Caco-2 (cell line): Measurements from ENCODE around the gene NOX5. TPM values are rescaled to one million over a fixed set of nuclear protein-coding genes. Genes with fewer than 3 reads are reported as not detected.

Experiments used
- BruUV-seq: library from RNA; stranded (reverse); fragments of 400-500 nt; replicated peaks from 2 replicates; lab custom pipeline; 2021; lab: Mats Ljungman, UMichigan
- CTCF ChIA-PET: fragments of 300-600 bp; sonication (Branson Sonifier 250); formaldehyde crosslinking; loops from one replicate; lab custom pipeline; 2022; ENCODE audit warnings: antibody characterized with exemption; lab: Charles Lee
- POLR2A ChIA-PET: fragments of 300-600 bp; sonication (Branson Sonifier 250); formaldehyde crosslinking; loops from one replicate; lab custom pipeline; 2022; ENCODE audit warnings: antibody characterized with exemption; lab: Charles Lee
- DNase-seq, 2 experiments: peaks; one replicate each; pipeline versions ENCODE4 v3.0.0 to v3.0.0-alpha.2; 2020 to 2022
- H3K27me3 ChIP-seq: replicated peaks from 2 replicates; pipeline ENCODE4 v1.6.0; 2011; ENCODE audit warnings: low read length; ENCODE audit not compliant: control insufficient read depth, insufficient read depth
- H3K36me3 ChIP-seq: 2 replicates; pipeline ENCODE4 v1.5.1; 2011; ENCODE audit warnings: low read length; ENCODE audit not compliant: control insufficient read depth, insufficient read depth
- H3K4me1 ChIP-seq: fragments of 250-450 bp; sonication (Bioruptor Pico); 2 replicates; pipeline ENCODE4 v1.5.1; 2020; ENCODE audit warnings: mild to moderate bottlenecking
- H3K4me3 ChIP-seq: 2 replicates; pipeline ENCODE4 v1.5.1; 2011; ENCODE audit warnings: low read depth, mild to moderate bottlenecking, control low read depth, low read length
- H3K9me3 ChIP-seq: fragments of 250-450 bp; sonication (Bioruptor Pico); 2 replicates; pipeline ENCODE4 v1.5.1; 2020; ENCODE audit warnings: mild to moderate bottlenecking, moderate library complexity
- H3K27ac Mint-ChIP-seq: one replicate; pipeline ENCODE4 v1.8.0; 2022; ENCODE audit warnings: mixed read lengths; ENCODE audit not compliant: unreplicated experiment
- H3K27me3 Mint-ChIP-seq: one replicate; pipeline ENCODE4 v1.8.0; 2022; ENCODE audit warnings: mixed read lengths; ENCODE audit not compliant: insufficient read depth, unreplicated experiment
- H3K36me3 Mint-ChIP-seq: one replicate; pipeline ENCODE4 v1.8.0; 2022; ENCODE audit warnings: mild to moderate bottlenecking, mixed read lengths; ENCODE audit not compliant: insufficient read depth, unreplicated experiment
- H3K4me1 Mint-ChIP-seq: one replicate; pipeline ENCODE4 v1.8.0; 2022; ENCODE audit warnings: low read depth, mixed read lengths; ENCODE audit not compliant: unreplicated experiment
- H3K4me3 Mint-ChIP-seq: one replicate; pipeline ENCODE4 v1.8.0; 2022; ENCODE audit warnings: mild to moderate bottlenecking, moderate library complexity, mixed read lengths; ENCODE audit not compliant: unreplicated experiment
- H3K9me3 Mint-ChIP-seq: one replicate; pipeline ENCODE4 v1.8.0; 2022; ENCODE audit warnings: mixed read lengths; ENCODE audit not compliant: unreplicated experiment
- intact Hi-C: fragments of 100-400 bp; cut with micrococcal nuclease; formaldehyde crosslinking; loops from one replicate; pipeline ENCODE4 v1.10.0; 2022; ENCODE audit not compliant: unreplicated experiment
- total RNA-seq: library from RNA; stranded (reverse); gene quantifications from 2 replicates; pipeline ENCODE4 v1.2.3, GENCODE V29; 2022
- TF ChIP-seq, protein P1 (sequence below), 2 experiments: fragments of 200-600 bp in 1 of 2; IDR thresholded peaks; 1 replicate in 1 of 2; 2 replicates in 1 of 2; pipeline versions ENCODE4 v1.5.1 to v1.8.0; 2011 to 2022; ENCODE audit warnings: antibody characterized with exemption in 1 of 2, control low read depth in 1 of 2, inconsistent platforms in 1 of 2, low read depth in 1 of 2, low read length in 1 of 2, mild to moderate bottlenecking in 1 of 2, moderate library complexity in 1 of 2; ENCODE audit not compliant: insufficient read depth in 1 of 2, severe bottlenecking in 1 of 2, unreplicated experiment in 1 of 2

The NOX5 gene
- total RNA-seq, 1 experiment from 2014 or later: 0.05 TPM

DNA sequence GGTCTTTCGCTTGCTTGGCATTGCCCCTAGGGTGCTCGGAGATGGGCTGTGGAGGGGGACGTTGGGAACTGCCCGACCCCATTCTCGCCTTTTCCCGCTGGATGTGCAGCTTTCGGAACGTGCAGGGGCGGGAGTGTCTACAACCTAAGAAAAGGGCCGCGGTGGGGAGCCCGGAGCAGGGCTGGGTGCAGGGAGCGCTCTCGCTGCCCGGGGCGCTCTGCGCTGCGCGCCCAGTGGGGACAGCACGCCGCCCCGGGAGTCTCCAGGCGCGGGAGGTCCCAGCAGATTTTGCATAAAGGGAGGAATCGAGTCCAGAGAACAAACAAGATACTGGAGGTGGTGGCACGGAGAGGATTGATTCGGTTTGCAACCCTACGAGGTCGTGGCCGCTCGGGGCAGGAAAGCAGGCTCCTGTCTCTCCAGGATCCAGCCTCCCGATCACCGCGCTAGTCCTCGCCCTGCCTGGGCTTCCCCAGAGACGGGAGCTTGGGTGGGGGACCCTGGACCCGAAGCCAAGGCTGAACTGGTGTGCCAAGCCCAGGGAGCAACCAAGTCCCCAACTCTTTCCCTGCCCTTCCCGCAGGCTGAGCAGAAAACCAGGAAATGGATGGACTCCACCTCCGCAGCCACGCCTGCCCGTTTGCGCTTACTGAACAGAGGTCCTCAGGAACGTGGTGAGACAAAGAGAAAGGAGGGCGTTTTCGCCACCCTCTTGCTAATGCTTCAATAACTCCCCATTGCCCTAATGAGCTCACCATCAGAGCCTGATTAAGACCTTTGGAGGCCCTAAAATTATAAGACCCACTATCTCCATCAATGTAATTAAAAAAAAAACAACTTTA is 59.7 kb downstream of the NOX5 start:
- H3K27ac Mint-ChIP-seq: no peak overlapping the region
- H3K27me3 Mint-ChIP-seq: no peaks in the 10 kb centered on the region
- no peaks in the 10 kb centered on the region; the same call in 1 of the 2 replicates for H3K9me3 ChIP-seq
- H3K4me3 ChIP-seq: peak overlapping the region; percentile 79
- intact Hi-C loops: loop anchor here (5.0 kb wide), 1 partner anchor 88 kb away; the partner anchor contains the start of gene GLCE
- H3K4me1 ChIP-seq: no peaks in the 10 kb centered on the region
- no peaks in the 10 kb centered on the region for H3K36me3 ChIP-seq
- ChIA-PET CTCF (interaction anchor here (0.7 kb wide), 1 partner anchor 169 kb away, joined by 3 read pairs; no protein-coding TSS in a partner anchor), POLR2A (no interaction called here)
- peaks cover 7% of the 10 kb centered on the region for H3K4me1 Mint-ChIP-seq
- BruUV-seq: no TSS peak
- peak overlapping the region; percentile 70 for H3K4me3 Mint-ChIP-seq
- H3K27me3 ChIP-seq: no peaks in the 10 kb centered on the region
- H3K36me3 Mint-ChIP-seq: no peaks in the 10 kb centered on the region
- H3K9me3 Mint-ChIP-seq: no peaks in the 10 kb centered on the region
- TF ChIP-seq, protein P1, sequence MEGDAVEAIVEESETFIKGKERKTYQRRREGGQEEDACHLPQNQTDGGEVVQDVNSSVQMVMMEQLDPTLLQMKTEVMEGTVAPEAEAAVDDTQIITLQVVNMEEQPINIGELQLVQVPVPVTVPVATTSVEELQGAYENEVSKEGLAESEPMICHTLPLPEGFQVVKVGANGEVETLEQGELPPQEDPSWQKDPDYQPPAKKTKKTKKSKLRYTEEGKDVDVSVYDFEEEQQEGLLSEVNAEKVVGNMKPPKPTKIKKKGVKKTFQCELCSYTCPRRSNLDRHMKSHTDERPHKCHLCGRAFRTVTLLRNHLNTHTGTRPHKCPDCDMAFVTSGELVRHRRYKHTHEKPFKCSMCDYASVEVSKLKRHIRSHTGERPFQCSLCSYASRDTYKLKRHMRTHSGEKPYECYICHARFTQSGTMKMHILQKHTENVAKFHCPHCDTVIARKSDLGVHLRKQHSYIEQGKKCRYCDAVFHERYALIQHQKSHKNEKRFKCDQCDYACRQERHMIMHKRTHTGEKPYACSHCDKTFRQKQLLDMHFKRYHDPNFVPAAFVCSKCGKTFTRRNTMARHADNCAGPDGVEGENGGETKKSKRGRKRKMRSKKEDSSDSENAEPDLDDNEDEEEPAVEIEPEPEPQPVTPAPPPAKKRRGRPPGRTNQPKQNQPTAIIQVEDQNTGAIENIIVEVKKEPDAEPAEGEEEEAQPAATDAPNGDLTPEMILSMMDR (IDR thresholded peaks at IDR 0.05; ENCODE audit: insufficient read depth in 1 of 2, low read depth in 1 of 2, low read length in 1 of 2, severe bottlenecking in 1 of 2, unreplicated experiment in 1 of 2): peak in 1 of 2 experiments; percentile 2
- DNase-seq: peak; percentile 64 to 75

DNA sequence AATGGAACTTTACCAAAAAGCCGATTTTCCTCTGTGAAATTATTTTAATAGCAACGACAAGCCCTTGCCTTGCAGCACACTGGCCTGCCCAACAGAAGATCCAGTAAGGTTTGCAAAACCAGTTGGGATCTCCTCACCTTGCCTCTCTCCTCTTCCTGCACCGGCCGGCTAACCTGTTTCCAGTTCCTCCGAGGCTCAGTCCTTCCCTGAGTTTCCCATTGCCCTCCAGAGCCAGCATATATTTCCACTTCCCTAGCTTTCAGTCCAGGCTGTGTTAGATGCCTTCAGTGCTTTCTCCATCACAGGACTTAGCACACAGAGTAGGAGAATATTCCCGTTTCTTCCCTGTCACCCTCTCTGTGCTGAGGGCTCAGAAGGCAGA is 60.3 kb downstream of the NOX5 start:
- BruUV-seq: no TSS peak
- intact Hi-C loops: loop anchor here (5.0 kb wide), 1 partner anchor 87 kb away; the partner anchor contains the start of gene GLCE
- TF ChIP-seq, protein P1 (IDR thresholded peaks at IDR 0.05; ENCODE audit: insufficient read depth in 1 of 2, low read depth in 1 of 2, low read length in 1 of 2, severe bottlenecking in 1 of 2, unreplicated experiment in 1 of 2): no peak
- peak overlapping the region; percentile 70 for H3K4me3 Mint-ChIP-seq
- H3K36me3 ChIP-seq: no peaks in the 10 kb centered on the region
- ChIA-PET CTCF (no interaction called here), POLR2A (no interaction called here)
- H3K4me1 Mint-ChIP-seq: peaks cover 7% of the 10 kb centered on the region
- peak in 1 of 2 experiments; percentile 14 for DNase-seq
- no peaks in the 10 kb centered on the region for H3K4me1 ChIP-seq
- H3K27ac Mint-ChIP-seq: no peak overlapping the region
- no peaks in the 10 kb centered on the region for H3K27me3 ChIP-seq
- H3K36me3 Mint-ChIP-seq: no peaks in the 10 kb centered on the region
- no peaks in the 10 kb centered on the region for H3K9me3 ChIP-seq
- peak overlapping the region; percentile 79 for H3K4me3 ChIP-seq
- H3K27me3 Mint-ChIP-seq: no peaks in the 10 kb centered on the region
- no peaks in the 10 kb centered on the region for H3K9me3 Mint-ChIP-seq

DNA sequence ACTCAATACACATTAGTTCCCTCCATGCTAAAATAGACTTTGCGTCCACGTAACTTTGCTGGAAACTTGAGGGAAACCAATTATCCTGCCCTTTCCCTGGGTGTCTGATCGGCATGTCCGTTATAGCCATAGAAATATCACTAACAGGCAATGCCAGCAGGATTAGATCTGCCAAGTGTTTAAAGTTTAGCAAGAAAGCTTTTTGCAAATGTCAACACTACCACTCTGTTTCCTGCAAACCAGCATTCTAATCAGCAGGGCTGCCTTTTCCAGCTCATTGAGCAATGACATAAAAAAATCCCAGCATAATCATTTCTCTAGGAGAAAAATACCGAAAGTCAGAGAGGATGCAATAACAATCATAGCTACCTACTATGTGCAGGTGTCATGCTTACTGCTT is 60.9 kb downstream of the NOX5 start:
- Histone ChIP-seq H3K4me3 (no peak overlapping the region), H3K4me1 (no peaks in the 10 kb centered on the region), H3K27me3 (no peaks in the 10 kb centered on the region), H3K36me3 (no peaks in the 10 kb centered on the region), H3K9me3 (no peaks in the 10 kb centered on the region)
- CTCF ChIA-PET: no interaction called here
- H3K9me3 Mint-ChIP-seq: no peaks in the 10 kb centered on the region
- intact Hi-C loops: no loop called here
- no peak overlapping the region for H3K27ac Mint-ChIP-seq
- TF ChIP-seq, protein P1 (IDR thresholded peaks at IDR 0.05; ENCODE audit: insufficient read depth in 1 of 2, low read depth in 1 of 2, low read length in 1 of 2, severe bottlenecking in 1 of 2, unreplicated experiment in 1 of 2): no peak
- POLR2A ChIA-PET: no interaction called here
- no peaks in the 10 kb centered on the region for H3K27me3 Mint-ChIP-seq
- no peak for DNase-seq
- no TSS peak for BruUV-seq
- H3K4me1 Mint-ChIP-seq: peaks cover 7% of the 10 kb centered on the region
- no peak overlapping the region for H3K4me3 Mint-ChIP-seq
- H3K36me3 Mint-ChIP-seq: no peaks in the 10 kb centered on the region
